Vagina (tissue), 2 donors: ENCODE measurements around the gene COL5A1. TPM values are rescaled to one million over a fixed set of nuclear protein-coding genes. Genes with fewer than 3 reads are reported as not detected.

Experiments used
- DNase-seq, 2 donors: peaks; one replicate each; pipeline ENCODE4 v3.0.0-alpha.2; 2017; ENCODE audit errors: extremely low spot score in 2 of 2
- H3K27ac ChIP-seq: fragments of 200-600 bp; sonication (generic); one replicate; pipeline ENCODE4 v1.5.1; 2019
- H3K27me3 ChIP-seq: fragments of 200-600 bp; sonication (generic); one replicate; pipeline ENCODE4 v1.5.1; 2019
- H3K36me3 ChIP-seq, 2 donors: fragments of 200-600 bp; sonication (generic); one replicate each; pipeline ENCODE4 v1.5.1; 2017 to 2019
- H3K4me1 ChIP-seq: fragments of 200-600 bp; sonication (generic); one replicate; pipeline ENCODE4 v1.5.1; 2019
- H3K4me3 ChIP-seq, 2 donors: fragments of 200-600 bp; sonication (generic); 1 replicate in 1 of 2; 2 replicates in 1 of 2; pipeline ENCODE4 v1.5.1; 2016 to 2019
- H3K9me3 ChIP-seq: fragments of 200-600 bp; sonication (generic); one replicate; pipeline ENCODE4 v1.5.1; 2019
- POLR2A ChIP-seq, 2 donors: fragments of 450-650 bp; IDR thresholded peaks; one replicate each; pipeline ENCODE4 v1.6.1; 2017; ENCODE audit warnings: antibody characterized with exemption in 2 of 2, mild to moderate bottlenecking in 2 of 2, moderate library complexity in 2 of 2
- POLR2AphosphoS5 ChIP-seq, 2 donors: sonication (generic); formaldehyde crosslinking; IDR thresholded peaks; one replicate each; pipeline ENCODE4 v1.9.0; 2017; ENCODE audit warnings: antibody characterized with exemption in 2 of 2, mild to moderate bottlenecking in 2 of 2, low read depth in 1 of 2; ENCODE audit not compliant: insufficient read depth in 1 of 2
- intact Hi-C: fragments of 100-400 bp; cut with DNase I; formaldehyde crosslinking; loops from one replicate; pipeline ENCODE4 v1.15.1; 2023
- total RNA-seq: library from RNA; depleted of rRNA; stranded (reverse); fragments of >200 nt; gene quantifications from one replicate; pipeline ENCODE4 v1.2.3, GENCODE V29; 2016
- TF ChIP-seq, protein P1 (sequence below), 3 experiments: fragments of 450-650 bp in 2 of 3; fragments of 200-600 bp in 1 of 3; sonication (generic) in 1 of 3; IDR thresholded peaks; one replicate each; pipeline ENCODE4 v1.5.1; 2017 to 2019; ENCODE audit warnings: antibody characterized with exemption in 3 of 3, mild to moderate bottlenecking in 2 of 3, moderate library complexity in 2 of 3

Gene COL5A1
- total RNA-seq, 1 donor from 2014 or later: 36.6 TPM

DNA sequence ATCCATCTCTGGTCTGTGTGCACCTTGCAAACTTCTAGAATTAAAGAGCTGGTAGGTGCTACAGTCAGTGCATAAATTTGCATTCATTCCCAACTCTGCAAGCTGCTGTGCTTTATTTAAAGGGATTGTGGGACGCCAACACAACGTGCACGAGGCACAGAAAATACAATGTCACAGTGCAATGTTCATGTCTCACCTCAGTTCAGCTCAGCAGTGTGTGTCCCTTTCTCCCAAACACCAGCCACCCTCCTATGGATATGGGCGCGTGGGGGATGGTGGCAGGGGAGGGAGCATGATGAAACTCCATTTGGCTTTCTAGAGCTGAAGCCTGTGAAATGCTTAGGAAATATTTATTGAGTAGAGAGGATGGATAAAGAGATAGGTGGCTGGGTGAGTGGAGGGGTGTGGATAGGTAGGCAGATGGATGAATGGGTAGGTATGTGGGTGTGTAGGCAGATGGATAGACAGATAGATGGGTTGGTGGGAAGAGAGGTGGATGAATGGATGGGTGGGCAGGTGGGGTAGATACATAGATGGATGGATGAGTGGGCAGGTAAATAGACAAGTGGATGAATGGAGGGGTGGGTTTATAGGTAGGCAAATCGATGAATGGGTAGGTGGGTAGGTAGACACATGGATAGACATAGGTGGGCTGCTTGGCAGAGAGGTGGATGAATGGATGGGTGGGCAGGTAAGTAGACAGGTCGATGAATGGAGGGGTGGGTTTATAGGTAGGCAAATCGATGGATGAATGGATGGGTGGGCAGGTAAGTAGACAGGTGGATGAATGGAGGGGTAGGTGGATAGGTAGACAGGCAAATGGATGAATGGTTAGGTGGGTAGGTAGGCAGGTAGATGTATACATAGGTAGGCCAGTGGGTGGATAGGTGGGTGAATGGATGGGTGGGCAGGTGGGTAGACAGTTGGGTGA is 146.3 kb downstream of the COL5A1 start:
- peaks cover 13% of the 10 kb centered on the region for H3K4me1 ChIP-seq
- TF ChIP-seq, protein P1, sequence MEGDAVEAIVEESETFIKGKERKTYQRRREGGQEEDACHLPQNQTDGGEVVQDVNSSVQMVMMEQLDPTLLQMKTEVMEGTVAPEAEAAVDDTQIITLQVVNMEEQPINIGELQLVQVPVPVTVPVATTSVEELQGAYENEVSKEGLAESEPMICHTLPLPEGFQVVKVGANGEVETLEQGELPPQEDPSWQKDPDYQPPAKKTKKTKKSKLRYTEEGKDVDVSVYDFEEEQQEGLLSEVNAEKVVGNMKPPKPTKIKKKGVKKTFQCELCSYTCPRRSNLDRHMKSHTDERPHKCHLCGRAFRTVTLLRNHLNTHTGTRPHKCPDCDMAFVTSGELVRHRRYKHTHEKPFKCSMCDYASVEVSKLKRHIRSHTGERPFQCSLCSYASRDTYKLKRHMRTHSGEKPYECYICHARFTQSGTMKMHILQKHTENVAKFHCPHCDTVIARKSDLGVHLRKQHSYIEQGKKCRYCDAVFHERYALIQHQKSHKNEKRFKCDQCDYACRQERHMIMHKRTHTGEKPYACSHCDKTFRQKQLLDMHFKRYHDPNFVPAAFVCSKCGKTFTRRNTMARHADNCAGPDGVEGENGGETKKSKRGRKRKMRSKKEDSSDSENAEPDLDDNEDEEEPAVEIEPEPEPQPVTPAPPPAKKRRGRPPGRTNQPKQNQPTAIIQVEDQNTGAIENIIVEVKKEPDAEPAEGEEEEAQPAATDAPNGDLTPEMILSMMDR (IDR thresholded peaks at IDR 0.05): no peak
- TF ChIP-seq POLR2A (IDR thresholded peaks at IDR 0.05) (no peak), POLR2AphosphoS5 (IDR thresholded peaks at IDR 0.05; ENCODE audit: insufficient read depth in 1 of 2, low read depth in 1 of 2) (no peak)
- DNase-seq: no peak
- peaks cover 0 to 13% of the 10 kb centered on the region in 2 donors for H3K36me3 ChIP-seq
- intact Hi-C loops: no loop called here
- H3K27ac ChIP-seq: no peak overlapping the region
- no peaks in the 10 kb centered on the region for H3K9me3 ChIP-seq
- H3K27me3 ChIP-seq: no peaks in the 10 kb centered on the region
- no peak overlapping the region for H3K4me3 ChIP-seq

GRCh38 chr9:134789168-134789567 is 147.6 kb downstream of the COL5A1 start:
- H3K9me3 ChIP-seq: no peaks in the 10 kb centered on the region
- H3K27me3 ChIP-seq: no peaks in the 10 kb centered on the region
- no peak for DNase-seq
- H3K4me3 ChIP-seq: no peak overlapping the region
- no peak overlapping the region for H3K27ac ChIP-seq
- H3K36me3 ChIP-seq: peaks cover 0 to 13% of the 10 kb centered on the region in 2 donors
- peaks cover 1% of the 10 kb centered on the region for H3K4me1 ChIP-seq
- TF ChIP-seq, protein P1 (IDR thresholded peaks at IDR 0.05): no peak
- no peak for TF ChIP-seq POLR2A (IDR thresholded peaks at IDR 0.05)
- no peak for TF ChIP-seq POLR2AphosphoS5 (IDR thresholded peaks at IDR 0.05; ENCODE audit: insufficient read depth in 1 of 2, low read depth in 1 of 2)
- intact Hi-C loops: no loop called here

- no peak for DNase-seq
- no peak for TF ChIP-seq POLR2A (IDR thresholded peaks at IDR 0.05)
- TF ChIP-seq, protein P1 (IDR thresholded peaks at IDR 0.05): no peak
- TF ChIP-seq POLR2AphosphoS5 (IDR thresholded peaks at IDR 0.05; ENCODE audit: insufficient read depth in 1 of 2, low read depth in 1 of 2): no peak
- Histone ChIP-seq H3K4me1 (no peaks in the 10 kb centered on the region), H3K4me3 (no peak overlapping the region), H3K27me3 (no peaks in the 10 kb centered on the region), H3K27ac (no peak overlapping the region), H3K9me3 (no peaks in the 10 kb centered on the region), H3K36me3 (peaks cover 0 to 13% of the 10 kb centered on the region in 2 donors)
- intact Hi-C loops: loop anchor here (10.0 kb wide), 1 partner anchor 614 kb away; no protein-coding TSS in a partner anchor
Observed at GRCh38 chr9:134791009-134791408, 149.4 kb downstream of the COL5A1 start.

DNA sequence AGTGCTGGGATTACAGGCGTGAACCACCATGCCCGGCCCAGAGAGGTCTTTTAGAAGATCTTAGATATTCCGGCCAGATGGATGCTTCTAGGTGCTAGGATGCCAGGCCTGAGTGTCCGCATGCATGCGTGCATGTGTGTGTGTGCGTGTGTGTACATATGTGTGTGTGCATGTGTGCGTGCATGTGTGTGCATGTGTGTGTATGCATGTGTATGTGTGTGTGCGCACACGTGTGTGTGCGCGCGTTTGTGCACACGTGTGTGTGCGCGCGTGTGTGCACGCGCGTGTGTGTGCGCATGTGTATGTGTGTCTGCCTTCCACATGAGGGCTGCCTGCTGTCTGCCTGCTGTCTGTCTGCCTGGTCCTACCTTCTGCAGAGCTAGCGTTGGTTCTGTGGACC is 151.0 kb downstream of the COL5A1 start:
- H3K27ac ChIP-seq: no peak overlapping the region
- H3K4me3 ChIP-seq: no peak overlapping the region
- peaks cover 0 to 18% of the 10 kb centered on the region in 2 donors for H3K36me3 ChIP-seq
- H3K4me1 ChIP-seq: no peaks in the 10 kb centered on the region
- TF ChIP-seq, protein P1 (IDR thresholded peaks at IDR 0.05): no peak
- TF ChIP-seq POLR2AphosphoS5 (IDR thresholded peaks at IDR 0.05; ENCODE audit: insufficient read depth in 1 of 2, low read depth in 1 of 2) (no peak), POLR2A (IDR thresholded peaks at IDR 0.05) (no peak)
- DNase-seq: no peak
- H3K9me3 ChIP-seq: no peaks in the 10 kb centered on the region
- no peaks in the 10 kb centered on the region for H3K27me3 ChIP-seq
- intact Hi-C loops: loop anchor here (10.0 kb wide), 1 partner anchor 612 kb away; no protein-coding TSS in a partner anchor
